HG02884 (cell line): ENCODE measurements around the gene VAMP2.
"Not testable (repeated sequence)": the region's sequence is repeated elsewhere in the genome, so short reads cannot be mapped to it uniquely, and the experiment has no call there.

ENCODE experiments used
- ATAC-seq: cut with Tn5 transposase; IDR thresholded peaks from one replicate; pipeline ENCODE4 v1.9.1; 2021; ENCODE audit warnings: mild to moderate bottlenecking, moderate library complexity; ENCODE audit not compliant: unreplicated experiment

The VAMP2 gene

GRCh38 chr17:8176197-8176940, 13.6 kb upstream of the VAMP2 start, which contains the start of gene TMEM107:
Gene TMEM107, minus strand, starts transcription at chr17:8176380. Its CDS starts 94 bp downstream, at chr17:8176286.
- ATAC-seq = peak; percentile 48

- no peak for ATAC-seq
Observed at GRCh38 chr17:8175795-8176196, 13.0 kb upstream of the VAMP2 start.

GRCh38 chr17:8173871-8174322, 11.1 kb upstream of the VAMP2 start:
- no peak for ATAC-seq

GRCh38 chr17:8173056-8173870, 10.5 kb upstream of the VAMP2 start:
- peak; percentile 65 for ATAC-seq

GRCh38 chr17:8170186-8170585, 7.4 kb upstream of the VAMP2 start:
- ATAC-seq = not testable (repeated sequence)

- no peak for ATAC-seq
Observed at GRCh38 chr17:8167526-8167925, 4.8 kb upstream of the VAMP2 start.

GRCh38 chr17:8166731-8167130, 4.0 kb upstream of the VAMP2 start:
- no peak for ATAC-seq

GRCh38 chr17:8164815-8165131, 2.0 kb upstream of the VAMP2 start:
- no peak for ATAC-seq

GRCh38 chr17:8163978-8164814, 1.4 kb upstream of the VAMP2 start:
- ATAC-seq = no peak

GRCh38 chr17:8162997-8163977, 539 bp upstream of the VAMP2 start:
- no peak for ATAC-seq

GRCh38 chr17:8161289-8162232, 1.2 kb downstream of the VAMP2 start:
- no peak for ATAC-seq

GRCh38 chr17:8160741-8161221, 2.0 kb downstream of the VAMP2 start:
- ATAC-seq = no peak

- ATAC-seq = no peak
Observed at GRCh38 chr17:8160224-8160577, 2.5 kb downstream of the VAMP2 start.

- no peak for ATAC-seq
Observed at GRCh38 chr17:8159459-8160223, 3.1 kb downstream of the VAMP2 start.

GRCh38 chr17:8159032-8159400, 3.7 kb downstream of the VAMP2 start:
- ATAC-seq = no peak

GRCh38 chr17:8158267-8159031, 4.3 kb downstream of the VAMP2 start:
- no peak for ATAC-seq

GRCh38 chr17:8156246-8156992, 6.3 kb downstream of the VAMP2 start:
- ATAC-seq = peak; percentile 68
